GM12801 (cell line): ENCODE results near the gene KCNJ6.

ENCODE experiments used
- TF ChIP-seq, protein P1 (sequence below): IDR thresholded peaks from one replicate; pipeline ENCODE4 v1.5.1; 2011; ENCODE audit warnings: control low read depth; ENCODE audit not compliant: insufficient read length; ENCODE audit errors: extremely low read depth

KCNJ6 gene

DNA sequence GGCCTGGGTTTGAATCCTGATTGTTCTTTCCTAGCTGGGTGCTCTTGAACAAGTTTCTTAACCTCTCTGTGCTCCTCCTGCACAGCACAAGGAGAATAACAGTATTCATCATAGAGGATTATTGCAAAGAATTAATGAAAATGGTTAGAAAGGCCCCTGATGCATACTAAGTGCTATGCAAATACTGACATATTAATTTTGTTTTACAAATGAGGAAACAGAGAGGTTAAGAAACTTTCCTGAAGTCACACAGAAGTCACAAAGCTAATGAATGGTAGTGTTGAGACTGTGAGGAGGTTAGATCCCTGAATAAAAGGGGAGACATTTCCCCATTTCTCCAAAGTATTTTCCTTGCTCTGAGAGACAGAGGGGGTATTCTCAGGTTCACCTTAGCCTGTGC lies 99.0 kb downstream of the KCNJ6 start:
- TF ChIP-seq, protein P1, sequence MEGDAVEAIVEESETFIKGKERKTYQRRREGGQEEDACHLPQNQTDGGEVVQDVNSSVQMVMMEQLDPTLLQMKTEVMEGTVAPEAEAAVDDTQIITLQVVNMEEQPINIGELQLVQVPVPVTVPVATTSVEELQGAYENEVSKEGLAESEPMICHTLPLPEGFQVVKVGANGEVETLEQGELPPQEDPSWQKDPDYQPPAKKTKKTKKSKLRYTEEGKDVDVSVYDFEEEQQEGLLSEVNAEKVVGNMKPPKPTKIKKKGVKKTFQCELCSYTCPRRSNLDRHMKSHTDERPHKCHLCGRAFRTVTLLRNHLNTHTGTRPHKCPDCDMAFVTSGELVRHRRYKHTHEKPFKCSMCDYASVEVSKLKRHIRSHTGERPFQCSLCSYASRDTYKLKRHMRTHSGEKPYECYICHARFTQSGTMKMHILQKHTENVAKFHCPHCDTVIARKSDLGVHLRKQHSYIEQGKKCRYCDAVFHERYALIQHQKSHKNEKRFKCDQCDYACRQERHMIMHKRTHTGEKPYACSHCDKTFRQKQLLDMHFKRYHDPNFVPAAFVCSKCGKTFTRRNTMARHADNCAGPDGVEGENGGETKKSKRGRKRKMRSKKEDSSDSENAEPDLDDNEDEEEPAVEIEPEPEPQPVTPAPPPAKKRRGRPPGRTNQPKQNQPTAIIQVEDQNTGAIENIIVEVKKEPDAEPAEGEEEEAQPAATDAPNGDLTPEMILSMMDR = no peak

DNA sequence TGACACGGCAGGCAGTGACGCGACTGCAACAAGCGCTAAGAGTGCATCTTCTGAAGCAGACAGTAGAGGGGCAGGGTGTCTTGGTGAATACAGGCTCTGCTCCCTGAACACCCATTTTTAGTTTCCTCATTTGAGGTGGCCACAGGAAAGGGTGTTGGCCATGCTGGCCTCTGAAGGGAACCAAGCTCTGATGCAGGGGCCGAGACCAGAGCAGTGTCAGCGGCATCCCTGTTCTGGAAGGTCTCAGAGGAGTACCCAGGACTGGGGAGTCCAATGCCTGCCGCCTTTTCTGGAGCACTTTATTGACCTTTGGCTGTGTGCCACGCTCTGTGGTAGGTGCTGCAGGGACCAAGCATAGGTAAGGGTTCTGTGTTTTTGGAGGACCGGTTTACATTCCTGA lies 100.4 kb downstream of the KCNJ6 start:
- TF ChIP-seq, protein P1 = no peak

DNA sequence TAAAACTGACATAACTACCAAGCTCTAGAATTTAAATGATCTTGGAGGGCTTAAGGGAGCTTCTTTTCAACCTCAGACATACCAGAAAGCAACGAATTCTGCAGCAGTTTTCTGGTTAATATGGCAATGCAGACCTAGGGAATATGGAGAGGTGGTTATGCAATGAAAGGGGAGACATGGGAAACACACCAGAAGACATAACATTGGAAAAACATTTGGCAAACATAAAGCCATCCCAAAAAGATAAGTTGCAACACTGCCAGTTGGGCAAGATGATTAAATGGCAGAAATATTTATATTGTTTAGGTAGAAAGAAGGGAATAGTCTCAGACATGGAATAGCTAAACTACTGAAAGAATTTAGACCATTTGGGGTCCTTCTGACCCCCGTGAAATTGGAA lies 104.5 kb downstream of the KCNJ6 start:
- TF ChIP-seq, protein P1 = no peak

DNA sequence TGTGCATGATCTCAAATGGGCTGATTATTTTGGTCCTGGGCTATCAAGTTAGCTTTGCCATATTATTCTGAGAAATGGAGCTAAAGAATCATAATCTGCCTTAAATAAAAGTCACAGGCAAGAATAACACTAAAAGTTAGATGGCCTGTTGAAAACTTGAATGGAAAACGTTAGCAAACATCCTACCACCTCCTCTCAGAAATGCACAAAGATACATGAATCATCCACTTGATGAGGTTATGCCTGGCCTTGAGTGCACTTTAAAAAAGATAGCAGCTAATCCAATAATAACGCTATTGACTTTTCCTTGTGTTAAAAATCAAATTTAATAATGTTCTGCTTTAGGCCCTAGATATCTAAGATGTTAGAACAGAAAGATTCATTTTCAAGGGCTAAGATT lies 108.0 kb downstream of the KCNJ6 start:
- TF ChIP-seq, protein P1 = no peak

DNA sequence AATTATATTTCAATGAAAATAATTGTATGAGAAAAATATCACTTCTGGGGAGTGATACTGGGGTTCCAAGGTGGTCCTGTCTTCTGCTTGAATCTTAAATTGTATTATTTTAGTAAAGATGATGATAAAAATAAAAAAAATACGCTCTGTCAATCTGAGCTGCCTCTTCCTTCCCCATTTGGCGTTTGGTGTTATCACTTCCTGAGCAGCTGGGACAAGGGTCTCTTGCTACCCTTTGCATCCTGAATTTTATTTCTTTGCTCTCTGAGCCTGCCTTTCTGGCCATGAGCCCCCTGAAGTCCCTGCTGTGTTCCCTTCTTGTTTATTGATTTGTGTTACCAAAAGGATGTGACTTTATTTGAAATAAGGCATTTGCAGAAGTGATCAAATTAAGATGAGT lies 111.0 kb downstream of the KCNJ6 start:
- TF ChIP-seq, protein P1 = no peak

DNA sequence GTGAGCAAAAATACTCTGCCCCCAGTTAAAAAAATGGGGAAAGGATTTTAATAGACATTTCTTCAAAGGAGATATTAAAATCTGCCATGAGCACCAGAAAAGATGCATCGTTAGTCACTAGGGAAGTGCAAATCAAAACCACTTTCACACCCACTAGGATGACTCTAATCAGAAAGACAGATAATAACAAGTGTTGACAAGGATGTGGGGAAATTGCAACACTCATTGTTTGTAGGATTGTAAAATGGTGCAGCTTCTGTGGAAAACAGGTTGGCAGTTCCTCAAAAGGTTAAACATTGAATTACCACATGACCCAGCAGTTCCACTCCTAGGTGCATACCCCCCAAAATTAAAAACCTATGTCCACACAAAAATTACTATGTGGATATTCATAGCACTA lies 112.3 kb downstream of the KCNJ6 start:
- TF ChIP-seq, protein P1 = no peak

DNA sequence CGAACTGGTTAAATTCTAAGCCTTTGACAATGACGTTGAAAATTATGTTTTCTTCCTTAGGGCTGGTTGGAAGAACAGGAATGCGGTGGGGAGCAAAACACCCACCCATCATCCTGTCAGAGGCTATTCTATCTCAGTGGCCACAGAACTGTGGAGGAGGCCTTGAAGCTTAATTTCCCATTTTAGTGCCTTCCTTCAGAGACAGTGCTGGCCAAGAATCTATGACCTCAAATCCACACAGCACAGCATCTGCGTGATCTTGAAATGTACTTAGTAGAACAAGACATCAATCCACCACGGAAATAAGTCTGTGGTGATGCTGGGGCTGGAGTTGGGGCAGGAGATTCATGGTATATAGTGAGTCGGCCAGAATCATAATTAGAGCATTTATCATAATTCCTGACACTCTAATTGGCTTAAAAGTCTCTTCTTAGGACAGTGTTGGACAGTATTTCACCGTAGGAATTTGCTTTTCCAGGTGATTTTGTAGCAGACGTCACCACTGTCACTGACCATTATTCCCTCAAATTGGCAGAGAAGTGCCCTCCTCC lies 113.1 kb downstream of the KCNJ6 start:
- TF ChIP-seq, protein P1 = no peak
